Stimulated activated CD4-positive, alpha-beta T cell treated with anti-CD3 and anti-CD28 coated beads, TNF-alpha, amount 100 ng/mL, for 24 hours (primary cell): ENCODE results near the gene SLC11A1.

Experiments
- DNase-seq, 3 experiments: peaks; one replicate each; pipeline ENCODE4 v3.0.0-alpha.2; 2020; ENCODE audit warnings: low read depth in 3 of 3

Gene SLC11A1, protein sequence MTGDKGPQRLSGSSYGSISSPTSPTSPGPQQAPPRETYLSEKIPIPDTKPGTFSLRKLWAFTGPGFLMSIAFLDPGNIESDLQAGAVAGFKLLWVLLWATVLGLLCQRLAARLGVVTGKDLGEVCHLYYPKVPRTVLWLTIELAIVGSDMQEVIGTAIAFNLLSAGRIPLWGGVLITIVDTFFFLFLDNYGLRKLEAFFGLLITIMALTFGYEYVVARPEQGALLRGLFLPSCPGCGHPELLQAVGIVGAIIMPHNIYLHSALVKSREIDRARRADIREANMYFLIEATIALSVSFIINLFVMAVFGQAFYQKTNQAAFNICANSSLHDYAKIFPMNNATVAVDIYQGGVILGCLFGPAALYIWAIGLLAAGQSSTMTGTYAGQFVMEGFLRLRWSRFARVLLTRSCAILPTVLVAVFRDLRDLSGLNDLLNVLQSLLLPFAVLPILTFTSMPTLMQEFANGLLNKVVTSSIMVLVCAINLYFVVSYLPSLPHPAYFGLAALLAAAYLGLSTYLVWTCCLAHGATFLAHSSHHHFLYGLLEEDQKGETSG

DNA sequence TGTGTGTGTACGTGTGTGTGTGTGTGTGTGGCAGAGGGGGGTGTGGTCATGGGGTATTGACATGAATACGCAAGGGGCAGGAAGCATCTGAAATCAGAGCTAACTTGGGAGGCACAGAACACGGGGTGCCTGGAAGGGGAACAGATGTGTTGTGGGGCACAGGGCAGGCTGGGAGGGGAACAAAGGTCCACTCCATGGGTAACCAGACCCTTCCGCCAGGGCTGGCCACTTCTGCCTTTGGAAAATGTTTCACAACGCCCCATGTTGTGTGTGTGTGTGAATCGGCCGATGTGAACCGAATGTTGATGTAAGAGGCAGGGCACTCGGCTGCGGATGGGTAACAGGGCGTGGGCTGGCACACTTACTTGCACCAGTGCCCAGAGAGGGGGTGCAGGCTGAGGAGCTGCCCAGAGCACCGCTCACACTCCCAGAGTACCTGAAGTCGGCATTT lies at the start of gene SLC11A1:
Gene SLC11A1 (plus strand): TSS at position 358 of the 451 bp plus-strand sequence. CDS start 96 bp downstream, outside the sequence.
- no peak for DNase-seq

DNA sequence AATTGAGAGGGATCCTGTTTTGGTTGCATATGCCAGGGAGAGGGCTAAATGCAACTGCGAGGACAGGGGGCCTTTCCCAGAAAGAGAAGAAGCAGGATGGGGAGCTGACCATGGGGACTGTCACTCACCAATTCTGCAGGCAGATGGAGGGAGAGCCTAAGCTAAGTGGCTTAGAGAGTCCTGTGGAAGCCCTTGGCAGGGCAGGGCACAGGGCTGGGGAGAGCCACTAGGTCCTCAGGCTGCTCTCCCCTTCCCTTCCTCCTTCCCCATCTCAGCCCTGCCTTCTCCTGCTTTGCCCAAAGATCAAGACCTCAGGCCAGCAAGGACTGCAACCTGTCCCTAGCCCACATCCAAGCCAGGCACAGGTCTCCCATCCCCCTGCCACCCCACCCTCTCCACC lies 49.8 kb upstream of the SLC11A1 start:
- no peak for DNase-seq

DNA sequence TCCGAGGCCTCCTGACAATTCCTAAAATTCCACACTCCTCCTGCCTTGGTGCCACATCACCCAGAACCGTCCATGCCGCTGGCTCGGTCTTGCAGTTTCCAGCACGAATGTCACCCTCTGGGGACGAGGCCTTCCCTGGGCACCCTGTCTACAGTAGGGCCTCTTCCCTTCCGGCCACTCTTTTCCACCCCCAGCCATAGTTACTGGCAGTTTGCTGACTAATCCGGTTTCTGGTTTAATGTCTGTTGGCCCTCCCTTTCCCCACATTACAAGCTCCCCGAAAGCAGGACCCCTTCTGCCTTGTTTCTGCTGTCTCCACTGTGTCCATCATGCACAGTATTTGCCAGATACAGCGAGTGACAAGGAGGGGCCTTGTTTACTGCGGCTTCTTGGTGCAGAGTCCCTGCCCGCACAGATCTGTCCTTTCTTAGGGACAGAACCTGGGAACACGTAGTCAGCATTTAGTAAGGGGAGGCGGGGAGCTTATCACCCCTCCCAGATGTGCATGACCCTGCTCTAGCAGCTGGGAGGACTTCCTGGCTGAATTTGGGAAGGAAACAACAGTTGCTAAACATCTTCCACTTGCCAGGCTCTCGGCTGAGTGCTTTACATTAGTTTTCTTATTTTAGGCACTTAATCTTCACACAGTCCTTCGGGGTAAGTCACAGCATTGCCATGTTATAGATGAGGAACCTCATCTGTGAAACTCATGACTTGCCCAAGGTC lies 49.0 kb upstream of the SLC11A1 start:
- DNase-seq = no peak

DNA sequence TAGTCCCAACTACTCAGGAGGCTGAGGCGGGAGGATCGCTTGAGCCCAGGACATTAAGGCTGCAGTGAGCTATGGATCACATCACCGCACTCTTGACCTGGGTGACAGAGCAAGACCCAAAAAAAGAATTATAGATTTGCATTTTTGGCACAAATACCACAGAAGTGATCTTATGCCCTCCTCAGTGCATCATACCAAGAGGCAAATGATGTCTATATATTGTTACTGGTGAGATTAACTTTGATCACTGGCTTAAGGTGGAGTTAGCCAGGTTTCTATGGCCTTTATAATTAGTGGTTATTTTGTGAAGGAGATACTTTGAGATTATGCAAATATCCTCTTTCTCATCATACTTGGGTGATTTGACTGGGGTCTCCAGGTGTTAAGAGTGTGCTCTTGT lies 47.5 kb upstream of the SLC11A1 start:
- DNase-seq = no peak

DNA sequence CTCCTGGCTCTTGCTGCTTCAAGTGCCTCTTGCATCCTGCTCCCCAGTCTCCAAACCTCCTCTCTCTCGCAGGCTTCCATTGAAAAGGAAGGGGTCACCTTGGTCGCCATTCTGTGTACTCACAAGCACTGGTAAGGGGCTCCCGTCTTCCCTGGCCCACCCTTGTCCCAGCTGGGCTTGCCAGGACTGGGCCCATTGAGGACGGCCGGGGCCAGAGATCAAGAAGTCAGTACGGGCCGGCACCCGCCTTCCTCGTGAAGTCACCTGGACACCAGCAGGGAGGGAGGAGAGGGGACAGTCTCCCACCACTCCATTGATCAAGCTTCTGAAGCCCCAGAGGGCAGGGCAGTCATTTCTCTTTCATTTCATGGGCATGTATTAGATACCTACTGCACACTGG lies 41.4 kb upstream of the SLC11A1 start:
- DNase-seq = no peak

DNA sequence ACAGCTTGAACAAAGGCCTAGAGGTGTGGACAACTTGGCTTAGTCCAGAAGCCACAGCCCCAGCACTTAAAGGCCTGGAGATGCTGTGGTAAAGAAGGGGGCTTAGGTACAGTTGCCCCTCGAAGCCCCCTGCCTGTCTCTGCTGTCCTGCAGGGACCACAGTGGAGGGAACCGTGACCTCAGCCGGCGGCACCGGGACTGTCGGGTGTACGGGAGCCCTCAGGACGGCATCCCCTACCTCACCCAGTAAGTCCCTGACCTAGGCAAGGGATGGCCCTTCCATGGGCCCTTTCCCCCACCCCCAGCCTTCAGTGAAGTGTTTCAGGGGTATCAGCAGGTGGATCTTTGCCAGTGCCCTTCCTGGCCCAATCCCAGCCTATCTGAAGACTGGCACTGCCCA lies 40.7 kb upstream of the SLC11A1 start:
- no peak for DNase-seq

DNA sequence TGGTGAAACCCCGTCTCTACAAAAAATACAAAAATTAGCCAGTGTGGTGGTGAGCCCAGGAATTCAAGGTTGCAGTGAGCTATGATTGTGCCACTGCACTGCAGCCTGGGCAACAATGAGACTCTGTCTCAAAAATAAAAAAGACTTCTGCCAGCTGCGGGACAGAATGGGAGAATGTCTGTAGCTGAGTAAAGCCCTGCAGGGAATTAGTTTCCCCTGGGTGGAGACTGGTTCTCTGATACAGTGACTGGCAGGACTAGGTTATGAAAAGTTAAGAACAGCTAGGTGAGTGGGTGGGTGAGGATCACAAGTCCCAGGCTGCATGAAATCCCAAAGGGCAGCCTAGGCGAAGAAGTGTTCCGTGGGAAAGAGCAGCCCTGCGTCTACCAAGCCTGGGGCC lies 39.2 kb upstream of the SLC11A1 start:
- no peak for DNase-seq

DNA sequence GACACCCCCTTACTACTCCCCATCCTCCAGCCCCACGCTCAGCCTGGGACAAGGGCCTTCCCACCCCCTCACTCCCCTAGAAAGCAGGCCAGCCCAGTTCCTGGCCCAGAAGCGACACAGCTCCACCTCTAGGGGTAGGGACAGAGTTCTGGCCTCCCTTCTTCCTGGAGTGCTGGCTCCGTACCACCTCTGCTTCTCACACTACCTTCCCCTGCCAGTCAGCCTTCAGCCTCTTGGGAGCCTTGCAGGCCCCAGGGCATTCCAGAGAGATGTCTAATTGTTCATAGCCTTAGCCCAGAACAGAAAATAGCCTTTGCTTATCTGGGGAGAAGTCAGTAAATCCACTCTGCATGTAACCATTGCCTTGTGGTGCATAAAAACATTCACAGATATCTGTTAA lies 38.5 kb upstream of the SLC11A1 start:
- no peak for DNase-seq

DNA sequence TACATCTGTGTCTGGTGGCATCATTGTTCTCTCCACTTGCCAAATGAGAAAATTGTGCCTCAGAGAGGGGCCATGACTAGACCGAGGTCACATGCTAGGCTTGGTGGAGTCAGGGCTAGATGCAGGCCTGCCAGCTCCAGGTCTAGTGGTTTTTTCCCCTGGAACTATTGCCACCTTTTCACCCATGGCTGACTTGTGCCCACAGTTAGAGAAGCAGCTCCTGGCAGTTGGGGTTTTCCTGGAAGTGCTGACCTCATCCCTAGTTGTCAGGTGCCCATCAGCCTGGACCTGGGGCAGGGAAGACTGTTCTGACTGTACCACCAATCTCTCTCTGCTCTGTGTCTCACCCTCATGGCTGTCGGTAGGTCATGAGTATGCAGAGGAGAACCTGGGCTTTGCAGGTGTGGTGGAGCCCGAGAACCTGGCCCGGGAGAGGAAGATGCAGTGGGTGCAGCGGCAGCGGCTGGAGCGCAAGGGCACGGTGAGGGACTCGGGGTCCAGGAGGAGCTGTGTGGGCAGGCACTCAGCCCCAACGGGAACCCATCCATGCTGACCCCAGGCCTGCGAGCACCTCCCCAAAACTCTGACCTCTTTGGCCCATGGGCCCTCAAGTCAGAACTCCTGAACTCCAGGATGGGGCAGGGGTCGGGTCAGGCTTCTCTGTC lies 37.9 kb upstream of the SLC11A1 start:
- DNase-seq = no peak

DNA sequence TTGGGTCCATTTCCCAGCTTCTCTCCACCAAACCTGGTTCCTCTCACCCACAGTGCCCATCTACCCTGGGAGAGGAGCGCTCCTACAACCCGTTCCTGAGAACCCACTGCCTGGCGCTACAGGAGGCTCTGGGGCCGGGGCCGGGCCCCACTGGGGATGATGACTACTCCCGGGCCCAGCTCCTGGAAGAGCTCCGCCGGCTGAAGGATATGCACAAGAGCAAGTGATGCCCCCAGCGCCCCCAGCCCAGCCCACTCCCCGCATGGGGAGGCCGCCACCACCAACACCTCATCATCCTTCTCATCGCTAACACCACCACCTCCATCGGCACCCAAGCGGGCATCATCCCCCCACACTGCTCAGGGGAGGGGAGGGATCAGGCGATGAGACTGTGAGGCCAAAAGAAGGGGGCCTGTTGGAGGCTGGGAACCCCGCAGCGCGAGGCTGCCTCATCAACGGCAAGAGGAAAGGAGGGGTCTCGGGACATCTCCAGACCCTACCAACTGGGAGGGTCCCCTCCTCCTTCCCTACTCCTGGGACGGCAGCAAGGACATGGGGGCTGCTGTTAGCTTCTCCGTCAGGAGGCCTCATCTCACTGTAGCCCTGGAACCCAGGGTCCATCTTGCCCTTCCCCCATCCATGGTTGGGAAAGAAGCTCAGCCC lies 37.2 kb upstream of the SLC11A1 start:
- no peak for DNase-seq

DNA sequence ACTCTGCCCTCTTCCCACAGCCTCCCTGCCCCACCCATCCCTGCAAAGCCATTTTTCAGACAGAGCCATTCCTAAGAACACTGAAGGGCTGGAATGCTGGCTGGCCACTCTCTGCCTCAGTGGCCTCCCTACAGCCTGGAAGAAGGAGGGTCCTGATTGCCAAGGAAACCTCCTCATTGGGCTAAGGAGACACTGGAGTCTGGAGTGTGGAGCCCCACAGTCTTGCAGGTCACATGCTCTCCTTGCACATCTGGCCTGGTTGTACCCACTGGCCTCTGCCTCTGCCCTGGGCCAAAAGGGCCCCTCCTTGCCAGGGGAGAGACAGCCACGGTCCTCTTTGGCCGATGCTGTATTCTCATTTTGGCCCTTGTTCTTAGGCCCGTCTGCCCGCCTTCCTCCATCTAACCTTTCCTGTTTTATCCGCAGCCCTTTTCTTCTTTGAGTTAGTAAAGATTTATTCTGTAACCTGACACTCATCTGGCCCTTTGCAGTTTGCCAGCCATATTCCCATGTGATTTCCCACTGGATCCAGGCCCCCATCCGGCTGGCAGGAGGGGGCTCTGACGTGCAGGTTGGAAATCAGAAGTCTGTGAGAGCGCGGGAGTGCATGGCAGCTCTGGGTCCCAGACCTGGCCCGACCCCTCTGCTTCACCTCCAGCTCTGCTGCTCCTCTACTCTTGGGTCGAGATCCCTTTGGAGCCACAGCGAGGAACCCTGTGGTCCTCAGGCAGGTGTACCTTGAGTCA lies 36.4 kb upstream of the SLC11A1 start:
- DNase-seq = no peak

DNA sequence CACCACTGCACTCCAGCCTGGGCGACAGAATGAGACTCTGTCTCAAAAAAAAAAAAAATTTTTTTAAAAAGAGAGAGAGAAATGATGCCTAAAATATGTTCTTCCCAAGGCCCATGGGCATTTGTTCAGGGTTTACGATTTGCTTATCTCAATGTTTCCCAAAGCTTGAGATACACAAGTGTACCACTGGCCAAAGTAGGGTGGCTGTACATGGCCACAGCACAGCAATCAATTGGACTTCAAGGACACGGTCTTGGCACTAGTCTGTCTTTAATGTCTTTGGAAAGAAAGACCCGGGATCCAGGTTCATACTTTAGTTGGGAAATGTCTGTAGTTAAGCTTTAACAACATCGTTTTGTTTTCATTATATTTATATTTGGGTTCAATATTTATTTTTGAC lies 34.9 kb upstream of the SLC11A1 start:
- DNase-seq = no peak

DNA sequence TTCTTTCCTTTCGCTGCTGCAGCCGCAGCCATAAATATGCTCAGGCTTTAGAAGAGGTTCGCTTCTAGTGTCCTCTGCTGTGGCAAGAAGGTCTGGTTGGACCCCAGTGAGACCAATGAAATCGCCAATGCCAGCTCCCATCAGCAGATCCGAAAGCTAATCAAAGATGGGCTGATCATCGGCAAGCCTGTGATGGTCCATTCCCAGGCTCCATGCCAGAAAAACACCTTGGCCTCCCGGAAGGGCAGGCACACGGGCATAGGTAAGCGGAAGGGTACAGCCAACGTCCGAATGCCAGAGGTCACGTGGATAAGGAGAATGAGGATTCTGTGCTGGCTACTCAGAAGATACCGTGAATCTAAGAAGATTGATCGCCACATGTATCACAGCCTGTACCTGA lies 28.0 kb upstream of the SLC11A1 start:
- DNase-seq = no peak

DNA sequence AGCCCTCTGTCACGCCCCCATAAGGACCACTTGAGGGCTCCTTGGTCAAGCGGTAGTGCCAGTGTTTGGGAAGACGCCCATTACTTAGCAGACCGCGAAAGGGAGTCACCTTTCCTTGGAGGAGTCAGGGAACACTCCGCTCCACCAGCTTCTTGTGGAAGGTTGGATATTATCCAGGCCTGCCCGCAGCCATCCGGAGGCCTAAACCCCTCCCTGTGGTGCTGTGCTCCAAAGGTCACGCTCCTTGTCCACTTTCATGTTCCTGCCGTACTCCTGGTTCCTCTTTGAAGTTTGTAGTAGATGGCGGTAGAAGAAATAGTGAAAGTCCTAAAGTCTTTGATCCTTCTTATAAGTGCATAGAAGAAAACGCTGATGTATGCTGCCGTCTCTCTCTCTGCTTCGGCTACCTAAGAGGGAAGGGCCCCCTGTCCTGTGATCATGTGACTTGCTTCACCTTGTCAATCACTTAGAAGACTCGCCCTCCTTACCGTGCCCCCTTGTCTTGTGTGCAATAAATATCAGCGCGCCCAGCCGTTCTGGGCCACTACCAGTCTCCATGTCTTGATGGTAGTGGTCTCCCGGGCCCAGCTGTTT lies 27.1 kb upstream of the SLC11A1 start:
- no peak for DNase-seq

DNA sequence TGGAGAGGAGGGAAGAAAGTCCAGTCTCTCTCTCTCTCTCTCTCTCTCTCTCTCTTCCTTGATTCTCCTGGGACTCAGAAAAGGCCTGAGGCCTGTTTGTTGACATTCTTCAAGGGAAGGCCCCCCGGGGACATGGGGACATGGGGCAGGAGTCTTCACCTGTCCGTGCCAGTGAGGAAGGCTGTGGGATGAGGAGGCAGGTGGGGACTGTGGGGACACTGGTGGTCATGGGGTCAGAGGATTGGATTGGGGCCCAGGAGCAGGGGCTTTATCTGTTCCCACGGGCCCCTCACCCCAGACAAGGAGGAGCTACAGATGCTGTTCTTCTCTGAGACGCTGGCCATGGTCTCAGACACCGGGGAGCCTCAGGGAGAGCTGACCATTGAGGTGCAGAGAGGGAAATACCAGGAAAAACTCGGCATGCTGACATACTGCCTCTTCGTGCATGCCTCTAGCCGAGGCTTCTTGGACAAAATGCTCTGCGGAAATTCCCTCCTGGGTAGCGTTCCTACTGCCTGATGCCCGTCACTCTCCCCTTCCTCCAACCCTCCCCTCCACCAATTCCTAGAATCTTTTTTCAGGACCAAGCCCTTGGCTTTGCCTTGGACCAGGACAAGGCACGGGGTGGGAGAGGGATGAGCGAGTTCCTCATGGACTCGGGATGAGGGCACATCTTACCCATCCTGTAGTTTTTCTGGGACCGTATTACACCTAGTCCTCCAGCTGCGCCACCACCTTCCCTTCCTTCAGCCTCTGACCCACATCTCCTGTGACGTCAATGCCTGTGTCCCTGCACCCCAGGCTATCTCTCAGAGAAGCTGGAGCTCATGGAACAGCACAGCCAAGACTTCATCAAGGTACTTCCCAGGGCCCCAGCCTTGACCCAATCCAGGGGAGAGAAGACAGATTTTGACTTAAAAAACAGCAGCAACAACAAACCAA lies 24.6 kb upstream of the SLC11A1 start:
- no peak for DNase-seq

DNA sequence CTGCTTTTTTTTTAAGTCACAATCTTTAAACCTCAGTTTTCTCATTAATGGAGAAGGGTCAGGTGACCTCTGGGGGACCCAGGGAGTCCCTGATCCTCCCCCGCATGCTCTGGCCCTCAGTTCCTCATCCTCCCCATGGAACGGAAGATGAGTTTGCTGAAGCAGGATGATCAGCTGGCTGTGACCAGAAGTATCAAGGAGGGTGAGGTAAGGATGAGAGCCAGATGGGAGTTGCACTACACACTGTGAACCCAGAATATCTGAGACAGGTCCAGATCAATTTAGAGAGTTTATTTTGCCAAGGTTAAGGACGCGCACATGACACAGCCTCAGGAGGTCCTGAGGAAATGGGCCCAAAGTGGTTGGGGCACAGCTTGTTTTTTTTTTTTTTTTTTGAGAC lies 21.6 kb upstream of the SLC11A1 start:
- no peak for DNase-seq

DNA sequence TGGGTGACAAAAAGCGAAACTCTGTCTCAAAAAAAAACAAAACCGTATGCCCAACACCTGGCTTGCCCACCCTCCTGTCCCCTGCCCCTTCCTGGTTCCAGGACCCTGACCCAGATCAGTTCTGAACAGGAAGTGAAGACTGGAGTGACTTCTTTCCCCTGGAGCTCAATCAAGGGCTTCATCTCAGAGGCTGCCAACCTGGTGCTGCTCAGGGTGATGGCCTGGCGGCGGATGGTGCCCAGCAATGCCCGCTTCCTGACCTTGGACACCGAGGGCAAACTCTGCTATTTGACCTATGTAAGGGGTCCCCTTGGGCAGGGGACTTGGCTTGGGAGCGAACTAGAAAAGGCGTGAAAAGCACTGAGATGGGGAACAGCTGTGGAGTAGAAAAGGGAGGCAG lies 19.5 kb upstream of the SLC11A1 start:
- no peak for DNase-seq

DNA sequence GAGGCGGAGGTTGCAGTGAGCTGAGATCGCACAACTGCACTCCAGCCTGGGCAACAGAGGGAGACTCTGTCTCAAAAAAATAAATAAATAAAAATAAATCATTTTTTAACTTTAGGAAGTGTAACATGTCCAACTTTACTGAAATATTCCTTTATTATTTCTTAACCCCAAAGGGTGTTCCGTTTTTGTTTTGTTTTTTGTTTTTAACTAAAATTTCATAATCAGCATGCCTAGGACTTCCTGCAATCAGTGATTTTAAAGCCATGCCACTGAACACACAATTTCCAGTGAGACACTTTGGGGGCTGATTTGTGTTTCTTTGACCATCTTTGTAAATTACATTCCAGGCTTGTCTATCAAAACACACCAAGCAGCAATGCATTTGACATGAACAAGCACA lies 18.3 kb upstream of the SLC11A1 start:
- no peak for DNase-seq

DNA sequence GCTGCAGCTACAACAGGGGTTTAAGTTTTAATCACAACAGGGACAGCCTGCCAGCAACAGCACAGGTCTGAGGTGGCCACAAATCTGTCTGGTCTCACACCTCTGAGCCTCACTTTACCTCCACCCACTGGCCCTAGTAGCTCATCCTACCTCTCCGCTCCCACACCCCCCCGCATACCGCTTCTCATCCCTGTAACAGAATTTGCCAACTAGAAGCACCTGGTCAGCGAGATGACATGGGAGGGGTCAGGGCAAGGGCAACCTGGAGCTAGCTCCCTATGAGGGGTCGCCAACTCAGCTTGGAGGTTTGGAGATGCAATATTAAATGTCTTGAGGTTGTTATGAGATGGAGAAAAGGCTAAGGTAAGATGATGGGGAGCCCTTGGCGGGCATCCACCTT lies 17.9 kb upstream of the SLC11A1 start:
- DNase-seq = no peak
